ENCODE data around the gene TTLL11. TPM values are rescaled to one million over a fixed set of nuclear protein-coding genes. Genes with fewer than 3 reads are reported as not detected.
A peak's percentile ranks its signal among the peaks of the same experiment; 100 is the strongest.

The TTLL11 gene
- total RNA-seq, 4 donors from 2014 or later = 9.8 to 18.6 (median 15.6) TPM

DNA sequence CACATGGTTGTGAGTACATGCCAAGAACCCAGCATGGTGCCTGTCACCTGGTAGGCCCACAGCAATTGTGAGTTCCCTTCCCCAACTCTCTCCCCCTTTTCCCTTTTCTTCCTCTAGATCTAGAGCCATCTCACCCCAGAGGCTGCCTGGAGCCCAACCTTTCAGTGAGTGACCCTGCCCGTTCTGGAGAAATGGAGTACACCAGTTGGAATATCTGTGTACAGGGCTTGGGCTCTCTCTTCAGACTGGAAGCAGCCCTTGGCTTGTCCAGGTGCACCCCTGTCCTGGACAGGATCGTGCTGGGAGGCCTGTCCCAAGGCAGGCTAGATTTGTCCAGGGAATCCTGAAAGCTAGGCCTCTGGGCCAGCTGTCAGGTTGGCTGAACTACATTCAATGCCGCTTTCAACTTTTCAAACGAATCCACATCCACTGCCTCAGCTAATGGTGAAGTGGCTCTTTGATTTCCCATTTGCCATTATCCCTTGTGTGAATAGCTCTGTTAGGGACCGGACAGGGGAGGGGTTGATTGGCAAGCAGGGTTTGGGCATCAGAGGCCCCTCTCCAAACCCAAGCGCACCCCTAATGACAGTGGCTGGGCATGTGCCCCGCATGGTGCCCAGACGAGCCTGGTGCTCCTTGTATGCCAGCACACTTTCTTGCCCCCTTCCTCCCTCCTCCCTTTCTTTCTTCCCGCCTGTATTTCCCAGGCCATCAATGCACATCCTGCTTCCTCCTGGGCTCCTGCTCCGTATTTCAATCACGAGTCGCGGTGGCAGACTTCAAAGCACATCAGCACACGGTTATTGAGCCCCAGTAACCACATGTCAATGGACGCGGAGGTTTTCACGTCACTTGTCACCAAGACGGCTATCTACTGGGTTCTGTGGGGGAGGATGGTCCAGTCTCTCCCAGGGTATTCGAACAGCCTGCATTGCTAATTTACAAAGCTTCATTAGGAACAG, 230.5 kb downstream of the TTLL11 start:
- no peak for TF ChIP-seq EP300 (IDR thresholded peaks at IDR 0.05)
- TF ChIP-seq, protein P1, sequence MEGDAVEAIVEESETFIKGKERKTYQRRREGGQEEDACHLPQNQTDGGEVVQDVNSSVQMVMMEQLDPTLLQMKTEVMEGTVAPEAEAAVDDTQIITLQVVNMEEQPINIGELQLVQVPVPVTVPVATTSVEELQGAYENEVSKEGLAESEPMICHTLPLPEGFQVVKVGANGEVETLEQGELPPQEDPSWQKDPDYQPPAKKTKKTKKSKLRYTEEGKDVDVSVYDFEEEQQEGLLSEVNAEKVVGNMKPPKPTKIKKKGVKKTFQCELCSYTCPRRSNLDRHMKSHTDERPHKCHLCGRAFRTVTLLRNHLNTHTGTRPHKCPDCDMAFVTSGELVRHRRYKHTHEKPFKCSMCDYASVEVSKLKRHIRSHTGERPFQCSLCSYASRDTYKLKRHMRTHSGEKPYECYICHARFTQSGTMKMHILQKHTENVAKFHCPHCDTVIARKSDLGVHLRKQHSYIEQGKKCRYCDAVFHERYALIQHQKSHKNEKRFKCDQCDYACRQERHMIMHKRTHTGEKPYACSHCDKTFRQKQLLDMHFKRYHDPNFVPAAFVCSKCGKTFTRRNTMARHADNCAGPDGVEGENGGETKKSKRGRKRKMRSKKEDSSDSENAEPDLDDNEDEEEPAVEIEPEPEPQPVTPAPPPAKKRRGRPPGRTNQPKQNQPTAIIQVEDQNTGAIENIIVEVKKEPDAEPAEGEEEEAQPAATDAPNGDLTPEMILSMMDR (IDR thresholded peaks at IDR 0.05) = no peak
- DNase-seq (ENCODE audit: low spot score in 2 of 2) = no peak
- Histone ChIP-seq H3K9me3 (no peaks in the 10 kb centered on the region), H3K27ac (no peak overlapping the region), H3K27me3 (no peaks in the 10 kb centered on the region), H3K4me3 (no peak overlapping the region), H3K4me1 (peaks cover 0 to 14% (median 3%) of the 10 kb centered on the region in 4 donors), H3K36me3 (peaks cover 0 to 4% (median 0%) of the 10 kb centered on the region in 3 donors)
- 88 to 91% methylated on average over 19 of the region's 19 CpGs for WGBS, 2 donors

DNA sequence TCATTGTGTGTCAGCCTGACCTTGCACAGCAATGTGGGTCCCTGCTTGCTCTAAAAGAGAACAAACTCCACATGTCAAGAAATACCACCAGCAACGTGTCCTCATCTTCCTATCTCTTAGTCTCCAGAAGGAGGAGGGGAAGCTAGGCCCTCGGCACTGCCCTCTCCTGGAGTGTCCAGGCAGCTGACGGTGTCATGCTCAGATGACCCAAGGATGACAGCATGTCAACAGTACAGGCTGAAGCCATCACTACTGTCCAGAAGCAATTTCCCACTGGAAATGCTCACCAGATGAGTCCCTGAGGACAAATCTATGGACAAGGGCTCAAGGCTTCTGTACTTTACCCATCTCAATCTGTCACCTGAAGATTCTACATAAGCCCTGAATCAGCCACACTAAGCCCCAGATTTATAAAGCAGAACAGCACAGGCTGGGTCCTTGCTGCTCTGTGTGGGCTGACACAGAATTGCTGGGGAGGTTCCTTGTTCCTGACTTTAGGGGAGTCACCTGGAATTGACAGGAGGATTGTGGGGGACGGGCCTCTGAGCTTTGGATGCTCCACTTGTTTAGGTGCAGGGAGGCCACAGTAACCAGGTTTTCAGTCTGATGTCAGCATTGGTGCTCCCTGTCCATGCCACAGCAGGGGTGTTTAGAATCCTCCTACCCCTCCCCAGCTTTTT, 231.5 kb downstream of the TTLL11 start:
- Histone ChIP-seq H3K4me3 (no peak overlapping the region), H3K9me3 (no peaks in the 10 kb centered on the region), H3K27me3 (no peaks in the 10 kb centered on the region), H3K27ac (no peak overlapping the region), H3K36me3 (peaks cover 0 to 9% (median 0%) of the 10 kb centered on the region in 3 donors), H3K4me1 (peaks cover 0 to 14% (median 3%) of the 10 kb centered on the region in 4 donors)
- no peak for DNase-seq (ENCODE audit: low spot score in 2 of 2)
- TF ChIP-seq, protein P1 (IDR thresholded peaks at IDR 0.05) = peak in 4 of 5 experiments; percentile 13 to 29 (median 25)
- TF ChIP-seq POLR2A (IDR thresholded peaks at IDR 0.05) = no peak
- WGBS, 2 donors = 73 to 78% methylated on average over 4 of the region's 4 CpGs

- Histone ChIP-seq H3K27me3 (no peaks in the 10 kb centered on the region), H3K27ac (no peak overlapping the region), H3K9me3 (no peaks in the 10 kb centered on the region), H3K4me1 (peaks cover 0 to 14% (median 3%) of the 10 kb centered on the region in 4 donors), H3K4me3 (no peak overlapping the region), H3K36me3 (peaks cover 0 to 9% (median 0%) of the 10 kb centered on the region in 3 donors)
- TF ChIP-seq, protein P1 (IDR thresholded peaks at IDR 0.05) = no peak
- TF ChIP-seq EP300 (IDR thresholded peaks at IDR 0.05) (no peak), POLR2A (IDR thresholded peaks at IDR 0.05) (no peak)
- DNase-seq (ENCODE audit: low spot score in 2 of 2) = peak in 1 of 2 donors; percentile 38
- WGBS, 2 donors = 14 to 20% methylated on average over 2 of the region's 2 CpGs
Observed at GRCh38 chr9:121860744-121861143, 232.4 kb downstream of the TTLL11 start.

DNA sequence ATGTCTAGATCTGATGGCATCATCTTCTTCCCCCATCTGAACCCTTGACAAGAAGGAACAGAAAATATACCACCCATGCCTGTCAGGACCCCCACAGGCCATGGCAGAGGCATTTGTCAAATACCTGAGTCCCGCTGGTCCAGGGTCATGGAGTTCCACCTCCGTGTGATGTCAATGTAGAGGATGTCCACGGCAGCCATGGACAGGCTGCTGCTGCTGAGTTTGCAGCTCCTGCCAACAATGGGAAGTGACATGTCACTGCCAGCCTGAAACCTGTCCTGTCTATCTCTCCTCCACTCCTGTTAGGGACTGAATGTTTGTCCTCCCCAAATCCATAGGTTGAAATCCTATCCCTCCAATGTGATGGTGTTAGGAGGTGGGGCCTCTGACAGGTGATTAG, 232.9 kb downstream of the TTLL11 start:
- no peaks in the 10 kb centered on the region for H3K27me3 ChIP-seq
- peaks cover 0 to 9% (median 0%) of the 10 kb centered on the region in 3 donors for H3K36me3 ChIP-seq
- DNase-seq (ENCODE audit: low spot score in 2 of 2) = no peak
- H3K27ac ChIP-seq = no peak overlapping the region
- no peak overlapping the region for H3K4me3 ChIP-seq
- 93 to 100% methylated on average over 2 to 3 of the region's 3 CpGs for WGBS, 2 donors
- H3K4me1 ChIP-seq = peaks cover 0 to 12% (median 3%) of the 10 kb centered on the region in 4 donors
- TF ChIP-seq, protein P1 (IDR thresholded peaks at IDR 0.05) = no peak
- TF ChIP-seq EP300 (IDR thresholded peaks at IDR 0.05) = no peak
- TF ChIP-seq POLR2A (IDR thresholded peaks at IDR 0.05) = no peak
- no peaks in the 10 kb centered on the region for H3K9me3 ChIP-seq

All from tibial nerve (tissue), 4 donors.